HepG2 (cell line): ENCODE results near the gene SKI. TPM values are rescaled to one million over a fixed set of nuclear protein-coding genes. Genes with fewer than 3 reads are reported as not detected.

Experiments
- AKAP8 ChIP-seq: sonication (generic); formaldehyde crosslinking; IDR thresholded peaks from 2 replicates; pipeline ENCODE4 v1.5.1; 2020; ENCODE audit warnings: mild to moderate bottlenecking, missing genetic modification reagents
- ARNT2 ChIP-seq: sonication (generic); formaldehyde crosslinking; IDR thresholded peaks from 2 replicates; pipeline ENCODE4 v1.8.0; 2022; ENCODE audit warnings: mild to moderate bottlenecking, low read depth, missing genetic modification reagents, moderate library complexity
- ASH2L ChIP-seq: fragments of 300-600, 200-600 bp; sonication (generic); IDR thresholded peaks from 2 replicates; pipeline ENCODE4 v1.7.0; 2017; ENCODE audit warnings: low read depth, mild to moderate bottlenecking, moderate library complexity, mixed read lengths, low read length; ENCODE audit not compliant: insufficient read length
- ERF ChIP-seq: IDR thresholded peaks from 2 replicates; pipeline ENCODE4 v1.6.1; 2018; ENCODE audit warnings: missing biosample characterization, missing genetic modification reagents
- HOXA5 ChIP-seq: sonication (generic); formaldehyde crosslinking; IDR thresholded peaks from 2 replicates; pipeline ENCODE4 v1.4.0; 2020; ENCODE audit warnings: missing genetic modification reagents
- NCOA2 ChIP-seq: sonication (generic); formaldehyde crosslinking; IDR thresholded peaks from 2 replicates; pipeline ENCODE4 v1.8.0; 2022; ENCODE audit warnings: inconsistent platforms
- SALL2 ChIP-seq: sonication (generic); formaldehyde crosslinking; IDR thresholded peaks from 2 replicates; pipeline ENCODE4 v1.8.1; 2023; ENCODE audit warnings: mild to moderate bottlenecking, missing genetic modification reagents, inconsistent platforms
- SP1 ChIP-seq, 2 experiments: fragments of 450-650 bp in 1 of 2; sonication (generic) in 1 of 2; formaldehyde crosslinking in 1 of 2; IDR thresholded peaks; 2 replicates each; pipeline versions ENCODE4 v1.4.0 to v1.6.1; 2016 to 2020; ENCODE audit warnings: missing genetic modification reagents in 1 of 2
- SYNCRIP ChIP-seq: fragments of 200-400 bp; formaldehyde crosslinking; IDR thresholded peaks from 2 replicates; pipeline ENCODE4 v1.6.1; 2018; ENCODE audit warnings: mild to moderate bottlenecking, low read depth, low read length; ENCODE audit not compliant: insufficient read depth
- TAF1 ChIP-seq: sonication (generic); formaldehyde crosslinking; IDR thresholded peaks from 2 replicates; pipeline ENCODE4 v1.4.0; 2020; ENCODE audit warnings: missing genetic modification reagents
- TCF7 ChIP-seq: sonication (generic); IDR thresholded peaks from 2 replicates; pipeline ENCODE4 v1.6.1; 2016; ENCODE audit warnings: antibody characterized with exemption, low read depth
- YEATS2 ChIP-seq: sonication (generic); formaldehyde crosslinking; IDR thresholded peaks from 2 replicates; pipeline ENCODE4 v1.4.0; 2020; ENCODE audit warnings: missing genetic modification reagents, borderline replicate concordance
- ZNF205 ChIP-seq: IDR thresholded peaks from 2 replicates; pipeline ENCODE4 v1.6.1; 2018; ENCODE audit warnings: missing biosample characterization, missing genetic modification reagents
- ZNF337 ChIP-seq: sonication (generic); formaldehyde crosslinking; IDR thresholded peaks from 2 replicates; pipeline ENCODE4 v1.5.1; 2020; ENCODE audit warnings: missing genetic modification reagents, low read depth, mild to moderate bottlenecking, borderline replicate concordance
- ZNF557 ChIP-seq: sonication (generic); formaldehyde crosslinking; IDR thresholded peaks from 2 replicates; pipeline ENCODE4 v1.4.0; 2020; ENCODE audit warnings: missing genetic modification reagents
- ZNF780A ChIP-seq: sonication (generic); formaldehyde crosslinking; IDR thresholded peaks from 2 replicates; pipeline ENCODE4 v1.8.0; 2022; ENCODE audit warnings: mild to moderate bottlenecking, missing genetic modification reagents, moderate library complexity
- ZNF891 ChIP-seq: sonication (generic); formaldehyde crosslinking; IDR thresholded peaks from 2 replicates; pipeline ENCODE4 v1.5.0; 2020; ENCODE audit warnings: mild to moderate bottlenecking, missing genetic modification reagents
- polyA plus RNA-seq, 8 experiments: library from polyadenylated mRNA; depleted of rRNA in 3 of 8; stranded (reverse) in 7 of 8; unstranded in 1 of 8; fragments of >200 nt; fragmentation: Illumina TruSeq in 4 of 8; extraction: Trizol in 4 of 8; gene quantifications; 2 replicates each; pipeline versions ENCODE4 v1.2.1 to v1.2.3, GENCODE V29; 2011 to 2016; ENCODE audit warnings: low read depth in 4 of 8, missing spikeins in 1 of 8, mixed read lengths in 1 of 8; ENCODE audit not compliant: insufficient read depth in 1 of 8
- total RNA-seq, 5 experiments: library from RNA; depleted of rRNA; stranded (reverse); fragments of >200 nt; fragmentation: Illumina TruSeq; extraction: Trizol; gene quantifications; 2 replicates each; pipeline ENCODE4 v1.2.3, GENCODE V29; 2016; ENCODE audit warnings: low read depth in 1 of 5
- TF ChIP-seq, protein P1 (sequence below): sonication (generic); formaldehyde crosslinking; IDR thresholded peaks from 2 replicates; pipeline ENCODE4 v1.4.0; 2020; ENCODE audit warnings: missing genetic modification reagents
- TF ChIP-seq, protein P2 (sequence below): sonication (generic); formaldehyde crosslinking; IDR thresholded peaks from 2 replicates; pipeline ENCODE4 v1.4.0; 2020; ENCODE audit warnings: mild to moderate bottlenecking, missing genetic modification reagents, borderline replicate concordance
- TF ChIP-seq, protein P3 (sequence below): sonication (generic); formaldehyde crosslinking; IDR thresholded peaks from 2 replicates; pipeline ENCODE4 v1.4.0; 2020; ENCODE audit warnings: missing genetic modification reagents

SKI gene
- total and polyA plus RNA-seq, 2 of the 13 experiments (the other 11 are each of a cell fraction or from before 2014, with no cell fraction given) = 4.7 to 6.9 TPM

DNA sequence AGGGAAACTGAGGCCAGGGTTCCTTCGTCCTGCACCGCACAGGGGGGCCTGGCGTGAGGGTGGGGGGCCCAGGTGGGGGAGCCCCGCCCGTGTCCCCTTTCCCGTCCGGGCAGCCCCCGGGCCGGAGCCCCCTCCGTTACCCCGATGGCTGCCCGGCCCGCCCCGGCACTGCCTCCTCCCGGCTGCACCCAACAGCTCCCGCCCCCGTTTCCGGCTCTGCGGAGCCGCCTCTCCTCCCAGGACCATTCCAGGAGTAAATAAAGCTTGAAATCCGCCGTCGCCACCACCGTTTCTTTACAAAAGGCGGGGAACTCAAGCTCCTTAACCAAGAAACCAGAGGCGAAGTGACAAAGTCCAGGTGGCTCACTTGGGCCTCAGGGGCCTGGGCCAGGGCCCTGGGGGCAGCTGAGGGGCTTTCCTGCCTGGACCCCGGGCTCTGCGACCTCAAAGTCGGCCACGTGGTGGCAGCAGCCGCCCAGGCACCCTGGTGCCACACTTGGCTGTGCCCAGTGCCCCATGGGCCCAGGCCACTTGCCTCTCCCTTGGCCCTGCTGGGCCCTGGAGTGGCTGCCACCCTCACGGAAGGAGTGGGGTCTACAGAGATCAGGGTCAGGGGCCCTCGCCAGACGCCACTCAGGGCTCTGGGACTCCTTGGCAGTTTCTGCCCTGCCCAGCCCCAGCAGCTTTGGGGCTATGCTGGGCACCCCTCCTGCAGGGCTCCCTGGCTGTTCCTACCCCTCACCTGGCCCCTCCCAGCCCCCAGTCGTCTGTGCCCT, 33.0 kb upstream of the SKI start (continued):
- TF ChIP-seq, protein P1, sequence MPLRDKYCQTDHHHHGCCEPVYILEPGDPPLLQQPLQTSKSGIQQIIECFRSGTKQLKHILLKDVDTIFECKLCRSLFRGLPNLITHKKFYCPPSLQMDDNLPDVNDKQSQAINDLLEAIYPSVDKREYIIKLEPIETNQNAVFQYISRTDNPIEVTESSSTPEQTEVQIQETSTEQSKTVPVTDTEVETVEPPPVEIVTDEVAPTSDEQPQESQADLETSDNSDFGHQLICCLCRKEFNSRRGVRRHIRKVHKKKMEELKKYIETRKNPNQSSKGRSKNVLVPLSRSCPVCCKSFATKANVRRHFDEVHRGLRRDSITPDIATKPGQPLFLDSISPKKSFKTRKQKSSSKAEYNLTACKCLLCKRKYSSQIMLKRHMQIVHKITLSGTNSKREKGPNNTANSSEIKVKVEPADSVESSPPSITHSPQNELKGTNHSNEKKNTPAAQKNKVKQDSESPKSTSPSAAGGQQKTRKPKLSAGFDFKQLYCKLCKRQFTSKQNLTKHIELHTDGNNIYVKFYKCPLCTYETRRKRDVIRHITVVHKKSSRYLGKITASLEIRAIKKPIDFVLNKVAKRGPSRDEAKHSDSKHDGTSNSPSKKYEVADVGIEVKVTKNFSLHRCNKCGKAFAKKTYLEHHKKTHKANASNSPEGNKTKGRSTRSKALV (CRISPR knock-in tag) = peak; percentile 25; the same call in 1 of the 2 replicates
- TF ChIP-seq SP1 (IDR thresholded peaks at IDR 0.05) (0 out of 2 replicates have a peak, but pooled peaks have one; percentile 59), SP1 (CRISPR knock-in tag; IDR thresholded peaks at IDR 0.05) (peak; percentile 74), ZNF337 (CRISPR knock-in tag) (no peak), TAF1 (CRISPR knock-in tag) (peak; percentile 37; the same call in 1 of the 2 replicates), NCOA2 (CRISPR knock-in tag) (peak; percentile 16; the same call in 1 of the 2 replicates), ZNF891 (CRISPR knock-in tag) (0 out of 2 replicates have a peak, but pooled peaks have one; percentile 17), ARNT2 (CRISPR knock-in tag) (peak; percentile 64), SYNCRIP (no peak), HOXA5 (CRISPR knock-in tag) (no peak; the same call in none of the 2 replicates), ERF (CRISPR knock-in tag) (peak; percentile 63; the same call in 1 of the 2 replicates), ASH2L (peak; percentile 57), TCF7 (no peak), YEATS2 (peak; percentile 52; the same call in 1 of the 2 replicates), ZNF780A (CRISPR knock-in tag) (no peak), ZNF557 (CRISPR knock-in tag) (no peak), AKAP8 (peak; percentile 84; the same call in 1 of the 2 replicates), ZNF205 (peak; percentile 28; the same call in 1 of the 2 replicates), SALL2 (peak; percentile 63; the same call in 1 of the 2 replicates)
- TF ChIP-seq, protein P2, sequence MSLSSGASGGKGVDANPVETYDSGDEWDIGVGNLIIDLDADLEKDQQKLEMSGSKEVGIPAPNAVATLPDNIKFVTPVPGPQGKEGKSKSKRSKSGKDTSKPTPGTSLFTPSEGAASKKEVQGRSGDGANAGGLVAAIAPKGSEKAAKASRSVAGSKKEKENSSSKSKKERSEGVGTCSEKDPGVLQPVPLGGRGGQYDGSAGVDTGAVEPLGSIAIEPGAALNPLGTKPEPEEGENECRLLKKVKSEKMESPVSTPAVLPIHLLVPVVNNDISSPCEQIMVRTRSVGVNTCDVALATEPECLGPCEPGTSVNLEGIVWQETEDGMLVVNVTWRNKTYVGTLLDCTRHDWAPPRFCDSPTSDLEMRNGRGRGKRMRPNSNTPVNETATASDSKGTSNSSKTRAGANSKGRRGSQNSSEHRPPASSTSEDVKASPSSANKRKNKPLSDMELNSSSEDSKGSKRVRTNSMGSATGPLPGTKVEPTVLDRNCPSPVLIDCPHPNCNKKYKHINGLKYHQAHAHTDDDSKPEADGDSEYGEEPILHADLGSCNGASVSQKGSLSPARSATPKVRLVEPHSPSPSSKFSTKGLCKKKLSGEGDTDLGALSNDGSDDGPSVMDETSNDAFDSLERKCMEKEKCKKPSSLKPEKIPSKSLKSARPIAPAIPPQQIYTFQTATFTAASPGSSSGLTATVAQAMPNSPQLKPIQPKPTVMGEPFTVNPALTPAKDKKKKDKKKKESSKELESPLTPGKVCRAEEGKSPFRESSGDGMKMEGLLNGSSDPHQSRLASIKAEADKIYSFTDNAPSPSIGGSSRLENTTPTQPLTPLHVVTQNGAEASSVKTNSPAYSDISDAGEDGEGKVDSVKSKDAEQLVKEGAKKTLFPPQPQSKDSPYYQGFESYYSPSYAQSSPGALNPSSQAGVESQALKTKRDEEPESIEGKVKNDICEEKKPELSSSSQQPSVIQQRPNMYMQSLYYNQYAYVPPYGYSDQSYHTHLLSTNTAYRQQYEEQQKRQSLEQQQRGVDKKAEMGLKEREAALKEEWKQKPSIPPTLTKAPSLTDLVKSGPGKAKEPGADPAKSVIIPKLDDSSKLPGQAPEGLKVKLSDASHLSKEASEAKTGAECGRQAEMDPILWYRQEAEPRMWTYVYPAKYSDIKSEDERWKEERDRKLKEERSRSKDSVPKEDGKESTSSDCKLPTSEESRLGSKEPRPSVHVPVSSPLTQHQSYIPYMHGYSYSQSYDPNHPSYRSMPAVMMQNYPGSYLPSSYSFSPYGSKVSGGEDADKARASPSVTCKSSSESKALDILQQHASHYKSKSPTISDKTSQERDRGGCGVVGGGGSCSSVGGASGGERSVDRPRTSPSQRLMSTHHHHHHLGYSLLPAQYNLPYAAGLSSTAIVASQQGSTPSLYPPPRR (CRISPR knock-in tag) = 0 out of 2 replicates have a peak, but pooled peaks have one; percentile 23
- TF ChIP-seq, protein P3, sequence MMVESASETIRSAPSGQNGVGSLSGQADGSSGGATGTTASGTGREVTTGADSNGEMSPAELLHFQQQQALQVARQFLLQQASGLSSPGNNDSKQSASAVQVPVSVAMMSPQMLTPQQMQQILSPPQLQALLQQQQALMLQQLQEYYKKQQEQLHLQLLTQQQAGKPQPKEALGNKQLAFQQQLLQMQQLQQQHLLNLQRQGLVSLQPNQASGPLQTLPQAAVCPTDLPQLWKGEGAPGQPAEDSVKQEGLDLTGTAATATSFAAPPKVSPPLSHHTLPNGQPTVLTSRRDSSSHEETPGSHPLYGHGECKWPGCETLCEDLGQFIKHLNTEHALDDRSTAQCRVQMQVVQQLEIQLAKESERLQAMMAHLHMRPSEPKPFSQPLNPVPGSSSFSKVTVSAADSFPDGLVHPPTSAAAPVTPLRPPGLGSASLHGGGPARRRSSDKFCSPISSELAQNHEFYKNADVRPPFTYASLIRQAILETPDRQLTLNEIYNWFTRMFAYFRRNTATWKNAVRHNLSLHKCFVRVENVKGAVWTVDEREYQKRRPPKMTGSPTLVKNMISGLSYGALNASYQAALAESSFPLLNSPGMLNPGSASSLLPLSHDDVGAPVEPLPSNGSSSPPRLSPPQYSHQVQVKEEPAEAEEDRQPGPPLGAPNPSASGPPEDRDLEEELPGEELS (CRISPR knock-in tag) = peak; percentile 29
